ENCODE results near the gene GNG3.
A peak's percentile ranks its signal among the peaks of the same experiment; 100 is the strongest.
"Not testable (repeated sequence)": the region's sequence is repeated elsewhere in the genome, so short reads cannot be mapped to it uniquely, and the experiment has no call there.

Gene GNG3

DNA sequence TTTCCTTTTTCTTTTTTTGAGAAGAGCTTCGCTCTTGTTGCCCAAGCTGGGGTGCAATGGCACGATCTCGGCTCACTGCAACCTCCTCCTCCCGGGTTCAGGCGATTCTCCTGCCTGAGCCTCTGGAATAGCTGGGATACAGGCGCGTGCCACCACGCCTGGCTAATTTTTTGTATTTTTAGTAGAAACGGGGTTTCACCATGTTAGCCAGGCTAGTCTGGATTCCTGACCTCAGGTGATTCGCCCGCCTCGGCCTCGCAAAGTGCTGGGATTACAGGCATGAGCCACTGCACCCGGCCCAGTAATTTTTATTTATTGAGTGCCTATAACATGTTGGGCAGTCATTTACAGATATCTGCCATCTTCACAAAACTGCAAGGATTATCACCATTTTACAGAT lies 22.6 kb downstream of the GNG3 start:
- Mint-ChIP-seq H3K4me1 (ENCODE audit: low read depth in 2 of 2) (peaks cover 28 to 29% of the 10 kb centered on the region in 2 donors), H3K27ac (peak overlapping the region in 1 of 2 donors; percentile 74), H3K4me3 (peak overlapping the region; percentile 96 to 97), H3K36me3 (ENCODE audit: insufficient read depth) (peaks cover 70% of the 10 kb centered on the region)
- H3K27me3 Mint-ChIP-seq; ATAC-seq (replicated peaks); H3K9me3 Mint-ChIP-seq; DNase-seq: not testable (repeated sequence)

GRCh38 chr11:62732830-62733229 lies 25.4 kb downstream of the GNG3 start:
- Mint-ChIP-seq H3K4me3 (no peak overlapping the region), H3K27ac (no peak overlapping the region)
- no peak for DNase-seq

DNA sequence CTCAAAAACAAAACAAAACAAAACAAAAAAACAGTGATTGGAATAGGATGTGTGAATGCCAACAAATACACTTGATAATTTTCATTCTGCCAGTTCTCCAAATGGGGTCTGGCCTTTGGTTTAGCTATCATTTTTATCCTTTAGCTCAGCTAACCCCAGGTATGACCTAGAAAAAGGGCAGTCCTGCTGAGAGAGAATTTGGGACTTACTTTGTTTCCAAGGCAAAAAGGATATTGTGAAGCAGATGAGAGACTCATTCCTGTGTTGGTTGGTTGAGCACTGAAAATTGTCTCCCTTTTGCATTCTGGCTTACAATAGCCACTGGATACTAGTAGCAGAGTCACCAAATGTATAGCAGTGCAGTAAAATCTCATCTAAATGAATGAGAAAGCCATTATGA lies 29.7 kb downstream of the GNG3 start:
- peak overlapping the region in 1 of 2 donors; percentile 55 for H3K27ac Mint-ChIP-seq
- H3K27me3 Mint-ChIP-seq: no peaks in the 10 kb centered on the region
- ATAC-seq (replicated peaks) (no peak), DNase-seq (no peak)
- peaks cover 0 to 5% of the 10 kb centered on the region in 2 donors for H3K4me1 Mint-ChIP-seq (ENCODE audit: low read depth in 2 of 2)
- H3K4me3 Mint-ChIP-seq: no peak overlapping the region
- no peaks in the 10 kb centered on the region for H3K9me3 Mint-ChIP-seq
- H3K36me3 Mint-ChIP-seq (ENCODE audit: insufficient read depth): peaks cover 83% of the 10 kb centered on the region

More at GRCh38 chr11:62732830-62733229, 25.4 kb downstream of the GNG3 start:
- ATAC-seq (replicated peaks): no peak
- peaks cover 13 to 18% of the 10 kb centered on the region in 2 donors for H3K4me1 Mint-ChIP-seq (ENCODE audit: low read depth in 2 of 2)
- peaks cover 68% of the 10 kb centered on the region for H3K36me3 Mint-ChIP-seq (ENCODE audit: insufficient read depth)
- H3K27me3 Mint-ChIP-seq: no peaks in the 10 kb centered on the region
- no peaks in the 10 kb centered on the region for H3K9me3 Mint-ChIP-seq

DNA sequence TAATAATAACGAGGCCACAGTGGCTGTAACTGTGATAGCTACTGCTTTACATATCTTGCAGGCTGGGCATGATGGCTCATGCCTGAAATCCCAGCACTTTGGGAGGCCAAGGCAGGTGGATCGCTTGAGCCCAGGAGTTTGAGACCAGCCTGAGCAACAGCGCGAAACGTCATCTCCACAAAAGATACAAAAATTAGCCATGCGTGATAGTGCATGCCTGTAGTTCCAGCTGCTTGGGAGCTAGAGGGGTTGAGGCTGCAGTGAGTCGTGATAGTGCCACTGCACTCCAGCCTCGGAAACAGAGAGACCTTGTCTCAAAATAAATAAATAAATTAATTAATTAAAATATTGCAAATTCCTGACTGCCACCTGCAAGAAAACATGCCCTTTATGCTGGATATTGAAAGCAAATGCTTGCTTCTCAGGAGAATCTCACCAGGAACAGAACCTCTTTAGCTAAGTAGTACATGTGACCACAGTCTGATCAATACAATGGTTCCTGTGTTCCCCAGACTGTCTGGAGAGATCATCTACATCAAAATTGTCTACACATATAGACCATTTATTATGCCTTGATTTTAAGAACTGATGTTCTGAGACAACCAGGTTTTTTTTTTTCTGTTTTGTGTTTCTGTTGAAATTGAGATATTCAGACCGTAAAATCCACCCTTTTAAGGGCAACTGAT lies 40.1 kb downstream of the GNG3 start:
- ATAC-seq (replicated peaks): no peak
- H3K27me3 Mint-ChIP-seq: no peaks in the 10 kb centered on the region
- H3K4me3 Mint-ChIP-seq: no peak overlapping the region
- H3K36me3 Mint-ChIP-seq (ENCODE audit: insufficient read depth): peaks cover 6% of the 10 kb centered on the region
- H3K9me3 Mint-ChIP-seq: no peaks in the 10 kb centered on the region
- DNase-seq: no peak
- peaks cover 5 to 9% of the 10 kb centered on the region in 2 donors for H3K4me1 Mint-ChIP-seq (ENCODE audit: low read depth in 2 of 2)
- peak overlapping the region in 1 of 2 donors; percentile 31 for H3K27ac Mint-ChIP-seq

- not testable (repeated sequence) for H3K4me3 Mint-ChIP-seq; H3K27me3 Mint-ChIP-seq; ATAC-seq (replicated peaks); H3K9me3 Mint-ChIP-seq; DNase-seq
- H3K27ac Mint-ChIP-seq: peak overlapping the region in 1 of 2 donors; percentile 41
- peaks cover 12% of the 10 kb centered on the region for H3K36me3 Mint-ChIP-seq (ENCODE audit: insufficient read depth)
- peaks cover 5 to 14% of the 10 kb centered on the region in 2 donors for H3K4me1 Mint-ChIP-seq (ENCODE audit: low read depth in 2 of 2)
Observed at GRCh38 chr11:62749931-62750330, 42.5 kb downstream of the GNG3 start.

DNA sequence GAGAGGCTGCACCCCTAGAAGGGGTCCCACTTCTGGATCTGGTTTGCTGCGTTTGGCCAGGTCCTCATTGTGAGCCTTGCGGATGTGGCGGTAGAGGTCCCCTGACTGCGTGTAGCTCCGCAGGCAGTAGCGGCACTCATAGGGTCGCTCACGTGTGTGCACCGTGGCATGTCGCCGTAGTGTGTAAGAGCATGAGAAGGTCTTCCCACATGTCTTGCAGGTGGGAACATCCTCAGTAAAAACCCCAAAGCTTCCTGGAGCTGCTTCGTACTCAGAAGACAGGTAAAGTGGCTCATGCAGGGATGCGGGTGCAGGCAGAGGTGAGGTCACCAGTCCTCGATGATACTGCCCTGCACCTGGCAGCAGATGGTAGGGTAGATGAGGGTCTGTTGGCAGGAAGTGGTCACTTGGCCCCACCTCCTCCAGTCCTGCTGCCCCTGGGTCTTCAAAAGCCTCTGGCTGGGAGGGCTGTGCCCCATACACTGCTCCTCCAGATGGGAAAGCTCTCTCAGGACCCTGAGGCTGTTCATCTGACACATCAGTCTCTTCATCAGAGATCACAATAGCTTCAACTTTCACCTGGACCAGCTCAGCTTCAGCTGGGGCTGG lies 44.8 kb downstream of the GNG3 start:
- H3K27ac Mint-ChIP-seq: no peak overlapping the region

GRCh38 chr11:62752994-62753735 lies 45.7 kb downstream of the GNG3 start:
- DNase-seq (peak in 1 of 3 experiments; percentile 5), ATAC-seq (replicated peaks) (no peak)
- peak overlapping the region; percentile 88 for H3K4me3 Mint-ChIP-seq
- no peaks in the 10 kb centered on the region for H3K27me3 Mint-ChIP-seq
- peaks cover 5 to 15% of the 10 kb centered on the region in 2 donors for H3K4me1 Mint-ChIP-seq (ENCODE audit: low read depth in 2 of 2)
- H3K9me3 Mint-ChIP-seq: no peaks in the 10 kb centered on the region
- peak overlapping the region; percentile 84 to 89 for H3K27ac Mint-ChIP-seq
- H3K36me3 Mint-ChIP-seq (ENCODE audit: insufficient read depth): peaks cover 12% of the 10 kb centered on the region

More for the DNA sequence above, 44.8 kb downstream of the GNG3 start:
- DNase-seq: no peak
- Mint-ChIP-seq H3K4me3 (peak overlapping the region; percentile 88), H3K36me3 (ENCODE audit: insufficient read depth) (peaks cover 12% of the 10 kb centered on the region), H3K27me3 (no peaks in the 10 kb centered on the region), H3K9me3 (no peaks in the 10 kb centered on the region), H3K4me1 (ENCODE audit: low read depth in 2 of 2) (peaks cover 5 to 15% of the 10 kb centered on the region in 2 donors)
- ATAC-seq (replicated peaks): no peak

GRCh38 chr11:62753736-62754603 lies 46.5 kb downstream of the GNG3 start, which contains the start of gene ZBTB3:
Gene ZBTB3, minus strand, starts transcription at chr11:62754160. Its CDS starts 496 bp downstream, at chr11:62753664.
- ATAC-seq (replicated peaks) (peak; percentile 93), DNase-seq (peak; percentile 92 to 96 (median 95))
- Mint-ChIP-seq H3K9me3 (no peaks in the 10 kb centered on the region), H3K4me1 (ENCODE audit: low read depth in 2 of 2) (peaks cover 3 to 12% of the 10 kb centered on the region in 2 donors), H3K27me3 (no peaks in the 10 kb centered on the region), H3K27ac (peak within 1 kb of the TSS; percentile 84 to 89), H3K4me3 (peak within 1 kb of the TSS; percentile 88), H3K36me3 (ENCODE audit: insufficient read depth) (peaks cover 12% of the 10 kb centered on the region)

GRCh38 chr11:62755086-62755615 lies 47.7 kb downstream of the GNG3 start:
- Mint-ChIP-seq H3K9me3 (no peaks in the 10 kb centered on the region), H3K4me1 (ENCODE audit: low read depth in 2 of 2) (peaks cover 0 to 10% of the 10 kb centered on the region in 2 donors), H3K4me3 (peak overlapping the region in 1 of 2 donors; percentile 88), H3K27ac (no peak overlapping the region), H3K27me3 (no peaks in the 10 kb centered on the region), H3K36me3 (ENCODE audit: insufficient read depth) (peaks cover 9% of the 10 kb centered on the region)
- ATAC-seq (replicated peaks) (no peak), DNase-seq (no peak)

DNA sequence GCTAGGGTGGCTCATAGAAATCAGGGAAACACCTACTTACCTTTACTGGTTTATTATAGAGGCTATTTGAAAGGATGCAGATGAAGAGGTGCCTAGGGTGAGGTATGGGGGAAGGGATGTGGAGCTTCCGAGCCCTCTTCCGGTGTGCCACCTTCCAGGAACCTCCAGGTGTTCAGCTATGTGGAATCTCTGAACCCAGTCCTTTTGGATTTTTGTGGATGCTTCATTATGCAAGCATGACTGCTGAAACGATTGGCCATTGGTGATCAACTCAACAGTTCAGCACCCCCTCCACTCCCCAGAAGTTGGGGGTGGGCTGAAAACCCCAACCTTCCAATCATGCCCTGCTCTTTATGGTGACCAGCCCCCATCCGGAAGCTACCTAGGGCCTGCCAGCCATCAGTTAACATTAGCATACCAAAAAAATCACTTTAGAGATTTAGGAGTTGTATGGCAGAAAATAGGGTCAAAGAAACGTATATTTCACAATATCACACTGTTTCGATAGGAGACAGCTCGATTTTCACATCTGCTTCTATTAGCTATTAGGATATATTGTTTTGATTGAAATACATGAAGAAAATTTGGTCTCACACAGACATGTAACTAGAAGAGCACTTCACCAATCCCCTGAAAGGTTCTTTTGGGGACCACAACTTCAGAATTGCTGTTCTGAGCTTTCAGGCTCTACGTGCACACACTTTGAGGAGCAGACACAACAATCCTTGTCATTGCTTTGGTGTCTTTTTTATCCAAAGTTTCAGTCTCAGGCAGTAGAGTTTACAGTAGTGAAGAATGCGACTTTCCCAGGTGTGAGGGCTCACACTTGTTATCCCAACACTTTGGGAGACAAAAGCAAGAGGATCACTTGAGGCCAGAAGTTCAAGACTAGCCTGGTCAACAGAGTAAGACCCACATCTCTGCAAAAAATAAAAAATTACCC lies 50.6 kb downstream of the GNG3 start:
- Mint-ChIP-seq H3K9me3 (no peaks in the 10 kb centered on the region), H3K27me3 (no peaks in the 10 kb centered on the region), H3K4me1 (ENCODE audit: low read depth in 2 of 2) (peaks cover 16 to 19% of the 10 kb centered on the region in 2 donors), H3K27ac (no peak overlapping the region), H3K4me3 (no peak overlapping the region), H3K36me3 (ENCODE audit: insufficient read depth) (peaks cover 27% of the 10 kb centered on the region)
- ATAC-seq (replicated peaks) (no peak), DNase-seq (no peak)
